ENCODE data around the gene MINDY3.

The MINDY3 gene

GRCh38 chr10:15796098-15796759 lies 64.1 kb downstream of the MINDY3 start:
- Histone ChIP-seq H3K9ac (no peak overlapping the region), H2AFZ (no peak overlapping the region), H3K4me1 (no peaks in the 10 kb centered on the region), H3K4me2 (ENCODE audit: low read length) (no peak overlapping the region), H3K4me3 (ENCODE audit: low read depth, low read length) (no peak overlapping the region), H3K36me3 (ENCODE audit: control insufficient read depth, insufficient read depth, low read length) (no peaks in the 10 kb centered on the region), H3K27ac (no peak overlapping the region), H3K79me2 (peaks cover 3% of the 10 kb centered on the region), H3K9me3 (ENCODE audit: control insufficient read depth, low read length) (no peaks in the 10 kb centered on the region), H3K27me3 (ENCODE audit: control insufficient read depth, insufficient read depth, low read length) (no peaks in the 10 kb centered on the region)
- no peak for TF ChIP-seq CTCF (IDR thresholded peaks at IDR 0.05)

DNA sequence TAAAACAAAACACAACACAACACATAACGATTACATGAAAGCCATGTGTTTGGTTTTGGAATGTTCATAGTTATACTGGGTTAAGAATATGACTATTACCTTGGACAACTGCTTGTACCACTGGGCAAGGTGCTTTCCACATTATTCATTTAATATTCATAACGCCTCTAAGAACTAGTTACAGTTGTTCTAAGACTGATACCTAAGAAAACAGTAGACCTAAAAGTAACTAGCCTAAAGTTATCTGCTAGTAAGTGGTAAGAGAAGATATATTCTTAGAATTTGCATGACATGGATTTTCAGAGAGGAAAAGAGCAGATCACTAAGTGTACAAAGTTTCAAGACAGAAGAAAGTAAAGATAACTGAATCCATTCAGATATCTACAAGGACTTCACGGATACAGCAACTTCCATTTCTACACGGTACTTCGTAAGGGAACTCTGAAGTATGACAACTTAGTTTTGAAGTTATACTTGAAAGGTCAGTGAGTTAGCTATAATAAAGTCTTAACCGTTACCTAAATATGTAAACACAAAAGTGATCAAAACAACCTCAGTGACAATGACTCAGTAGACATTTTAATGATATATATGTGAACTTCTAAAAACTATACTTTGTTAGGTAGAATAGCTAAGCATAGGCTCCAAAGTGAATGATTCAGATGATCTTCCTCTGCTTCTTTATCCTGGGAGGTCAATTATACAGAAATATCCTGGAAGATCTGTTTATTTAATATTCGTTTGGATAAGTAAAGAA lies 65.1 kb downstream of the MINDY3 start:
- TF ChIP-seq CTCF (IDR thresholded peaks at IDR 0.05) = no peak
- H3K79me2 ChIP-seq = peaks cover 3% of the 10 kb centered on the region
- H3K4me1 ChIP-seq = no peaks in the 10 kb centered on the region
- H3K4me3 ChIP-seq (ENCODE audit: low read depth, low read length) = no peak overlapping the region
- H3K36me3 ChIP-seq (ENCODE audit: control insufficient read depth, insufficient read depth, low read length) = no peaks in the 10 kb centered on the region
- no peaks in the 10 kb centered on the region for H3K27me3 ChIP-seq (ENCODE audit: control insufficient read depth, insufficient read depth, low read length)
- no peak overlapping the region for H3K27ac ChIP-seq
- no peak overlapping the region for H3K9ac ChIP-seq
- H3K4me2 ChIP-seq (ENCODE audit: low read length) = no peak overlapping the region
- no peak overlapping the region for H2AFZ ChIP-seq
- H3K9me3 ChIP-seq (ENCODE audit: control insufficient read depth, low read length) = no peaks in the 10 kb centered on the region

GRCh38 chr10:15794569-15794968 lies 65.7 kb downstream of the MINDY3 start:
- Histone ChIP-seq H3K4me2 (ENCODE audit: low read length) (no peak overlapping the region), H3K27me3 (ENCODE audit: control insufficient read depth, insufficient read depth, low read length) (no peaks in the 10 kb centered on the region), H2AFZ (no peak overlapping the region), H3K36me3 (ENCODE audit: control insufficient read depth, insufficient read depth, low read length) (no peaks in the 10 kb centered on the region), H3K4me1 (no peaks in the 10 kb centered on the region), H3K9me3 (ENCODE audit: control insufficient read depth, low read length) (no peaks in the 10 kb centered on the region), H3K4me3 (ENCODE audit: low read depth, low read length) (no peak overlapping the region), H3K9ac (no peak overlapping the region), H3K27ac (no peak overlapping the region), H3K79me2 (peaks cover 3% of the 10 kb centered on the region)
- TF ChIP-seq CTCF (IDR thresholded peaks at IDR 0.05) = no peak

DNA sequence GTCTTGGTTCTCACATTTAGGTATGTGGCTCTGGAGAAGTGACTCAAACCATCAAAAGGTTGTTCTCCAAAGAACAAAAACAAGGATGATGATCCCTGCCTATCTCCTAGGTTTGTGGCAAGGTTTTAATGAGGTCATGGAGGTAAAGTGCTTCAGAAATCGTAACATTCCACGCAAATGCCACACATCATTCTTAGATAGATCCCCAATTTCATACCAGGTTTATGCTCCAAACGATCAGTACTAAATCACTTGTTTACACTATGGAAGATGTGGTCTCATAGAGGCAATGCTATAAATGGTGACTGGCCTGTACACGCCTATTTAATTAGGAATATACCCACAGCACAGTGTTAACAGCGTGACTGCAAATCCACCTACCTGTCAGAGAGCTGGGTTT lies 66.6 kb downstream of the MINDY3 start:
- H3K4me3 ChIP-seq (ENCODE audit: low read depth, low read length) = no peak overlapping the region
- H3K9me3 ChIP-seq (ENCODE audit: control insufficient read depth, low read length) = no peaks in the 10 kb centered on the region
- H3K79me2 ChIP-seq = no peaks in the 10 kb centered on the region
- H3K36me3 ChIP-seq (ENCODE audit: control insufficient read depth, insufficient read depth, low read length) = no peaks in the 10 kb centered on the region
- H2AFZ ChIP-seq = no peak overlapping the region
- no peak overlapping the region for H3K4me2 ChIP-seq (ENCODE audit: low read length)
- H3K27me3 ChIP-seq (ENCODE audit: control insufficient read depth, insufficient read depth, low read length) = no peaks in the 10 kb centered on the region
- no peak for TF ChIP-seq CTCF (IDR thresholded peaks at IDR 0.05)
- H3K27ac ChIP-seq = no peak overlapping the region
- no peaks in the 10 kb centered on the region for H3K4me1 ChIP-seq
- H3K9ac ChIP-seq = no peak overlapping the region

Data from parathyroid adenoma (tissue), 2 donors.